GM23338 (cell line): ENCODE results near the gene PANK4.

Experiments
- CREB1 ChIP-seq: fragments of 250-450 bp; sonication (Bioruptor Pico); IDR thresholded peaks from 2 replicates; pipeline ENCODE4 v1.5.0; 2020; ENCODE audit warnings: low read depth, mild to moderate bottlenecking, moderate library complexity
- CTCF ChIP-seq, 2 experiments: fragments of 200-600 bp in 1 of 2; sonication (generic) in 1 of 2; conservative IDR thresholded peaks; 2 replicates each; pipeline versions ENCODE4 v1.5.1 to v1.6.1; 2016 to 2017; ENCODE audit warnings: antibody characterized with exemption in 2 of 2, low read depth in 2 of 2, mild to moderate bottlenecking in 2 of 2, moderate library complexity in 1 of 2
- EZH2 ChIP-seq: fragments of 200-600 bp; sonication (generic); IDR thresholded peaks from one replicate; pipeline ENCODE4 v1.8.0; 2017; ENCODE audit warnings: antibody characterized with exemption, mild to moderate bottlenecking, low read depth; ENCODE audit not compliant: unreplicated experiment
- EZH2phosphoT487 ChIP-seq: fragments of 200-600 bp; sonication (generic); IDR thresholded peaks from one replicate; pipeline ENCODE4 v1.8.1; 2018; ENCODE audit warnings: antibody characterized with exemption; ENCODE audit not compliant: unreplicated experiment
- JUNB ChIP-seq: IDR thresholded peaks from one replicate; pipeline ENCODE4 v1.6.1; 2016; ENCODE audit warnings: antibody characterized with exemption; ENCODE audit not compliant: unreplicated experiment
- NANOG ChIP-seq: IDR thresholded peaks from 2 replicates; pipeline ENCODE4 v1.6.1; 2016; ENCODE audit warnings: antibody characterized with exemption, borderline replicate concordance
- POLR2AphosphoS5 ChIP-seq: IDR thresholded peaks from 2 replicates; pipeline ENCODE4 v1.6.1; 2016; ENCODE audit warnings: antibody characterized with exemption, low read depth
- REST ChIP-seq: IDR thresholded peaks from one replicate; pipeline ENCODE4 v1.6.1; 2018; ENCODE audit warnings: antibody characterized with exemption; ENCODE audit not compliant: unreplicated experiment

GRCh38 chr1:2571348-2571747 is 45.0 kb upstream of the PANK4 start:
- TF ChIP-seq JUNB, result no peak
- TF ChIP-seq CTCF (conservative IDR thresholded peaks at IDR 0.05; ENCODE audit: low read depth in 2 of 2), result no peak
- TF ChIP-seq REST, result no peak
- no peak for TF ChIP-seq POLR2AphosphoS5
- TF ChIP-seq EZH2phosphoT487, result no peak
- TF ChIP-seq EZH2, result no peak
- no peak for TF ChIP-seq NANOG
- TF ChIP-seq CREB1 (CRISPR knock-in tag), result no peak
